HPDE6-E6E7 (cell line): Measurements from ENCODE around the gene C11orf91.
"Not testable (repeated sequence)": the region's sequence is repeated elsewhere in the genome, so short reads cannot be mapped to it uniquely, and the experiment has no call there.

ENCODE experiments used
- DNase-seq: peaks from one replicate; pipeline ENCODE4 v3.0.0; 2011; ENCODE audit warnings: missing footprints; ENCODE audit errors: extremely low spot score

Gene C11orf91

GRCh38 chr11:33696931-33697638 lies 3.5 kb downstream of the C11orf91 start:
- no peak for DNase-seq

- no peak for DNase-seq
Observed at GRCh38 chr11:33696411-33696810, 4.2 kb downstream of the C11orf91 start.

- no peak for DNase-seq
Observed at GRCh38 chr11:33695051-33695566, 5.5 kb downstream of the C11orf91 start.

- no peak for DNase-seq
Observed at GRCh38 chr11:33694346-33695050, 6.1 kb downstream of the C11orf91 start.

GRCh38 chr11:33692541-33692940 lies 8.1 kb downstream of the C11orf91 start:
- DNase-seq, result no peak

- DNase-seq, result no peak
Observed at GRCh38 chr11:33692013-33692504, 8.6 kb downstream of the C11orf91 start.

DNA sequence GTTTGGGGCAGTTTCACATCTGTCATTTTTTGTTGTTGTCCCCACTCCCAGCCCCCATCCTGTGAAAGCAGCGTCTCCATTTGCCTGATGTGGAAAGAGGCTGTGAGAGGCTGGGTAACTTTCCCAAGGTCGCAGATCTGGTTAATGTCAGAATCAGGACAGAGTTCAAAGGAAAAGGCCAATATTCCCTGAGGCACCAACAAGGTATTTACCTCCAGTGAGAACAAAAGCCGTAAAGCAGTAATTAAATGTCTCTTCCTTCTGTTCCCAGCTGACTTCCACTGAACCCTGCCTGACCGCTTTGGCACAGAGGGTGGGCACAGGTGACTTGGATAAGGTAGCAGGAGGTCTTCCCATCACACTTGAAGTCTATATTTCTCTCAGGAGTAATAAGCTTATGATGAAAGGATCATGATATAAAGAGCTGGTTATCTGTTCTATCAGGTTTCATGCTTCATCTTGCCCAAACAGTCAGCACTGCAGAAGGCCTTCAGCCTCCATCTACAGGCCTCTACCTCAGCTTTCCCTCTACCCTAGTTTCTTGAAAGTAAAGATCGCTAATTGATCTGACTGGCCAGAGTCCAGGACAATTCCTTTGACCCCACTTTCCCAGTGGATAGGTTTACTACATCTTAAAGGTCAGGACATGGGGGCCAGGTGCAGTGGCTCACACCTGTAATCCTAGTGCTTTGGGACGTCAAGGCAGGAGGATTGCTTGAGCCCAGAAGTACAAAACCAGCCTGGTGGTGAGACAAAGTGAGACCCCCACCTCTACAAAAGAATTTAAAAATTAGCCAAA lies 9.4 kb downstream of the C11orf91 start:
- no peak for DNase-seq

DNA sequence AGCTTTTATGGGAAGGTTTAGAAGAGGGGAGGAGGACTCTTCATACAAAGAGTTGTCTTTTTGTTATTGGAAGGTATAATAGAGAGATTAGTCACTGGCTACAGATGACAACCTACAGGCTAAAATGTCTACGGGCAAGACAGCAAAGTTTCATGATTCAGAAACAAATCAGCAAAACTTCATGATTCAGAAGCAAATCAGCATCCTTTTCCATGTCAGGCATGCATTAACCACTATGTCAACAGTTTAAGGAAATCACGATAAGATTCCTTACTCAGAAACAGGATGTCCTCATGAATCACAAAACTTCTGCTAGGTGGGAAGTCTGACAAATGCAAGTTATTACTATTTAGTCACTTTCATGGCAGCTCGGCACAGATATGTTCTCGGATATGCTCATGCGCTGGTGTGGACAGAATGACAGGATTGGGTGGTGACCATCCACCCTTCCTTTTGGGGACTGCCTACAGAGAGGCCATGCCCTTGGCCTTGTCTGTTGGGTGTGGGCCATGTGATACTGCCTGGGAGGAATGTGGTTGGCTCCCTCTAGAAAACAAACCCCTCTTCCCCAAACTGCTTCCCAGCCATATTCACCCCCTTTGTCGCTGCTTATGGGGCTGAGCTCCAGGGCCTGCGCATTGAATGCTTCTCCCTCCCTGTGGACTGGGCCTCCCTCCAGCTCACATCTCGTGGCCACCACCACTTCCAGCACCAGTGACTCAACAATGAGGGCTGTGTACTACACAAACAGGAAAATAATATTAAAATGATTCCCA lies 10.1 kb downstream of the C11orf91 start:
- no peak for DNase-seq

- no peak for DNase-seq
Observed at GRCh38 chr11:33689501-33689900, 11.1 kb downstream of the C11orf91 start.

- DNase-seq, result no peak
Observed at GRCh38 chr11:33689085-33689484, 11.5 kb downstream of the C11orf91 start.

GRCh38 chr11:33687733-33688479 lies 12.7 kb downstream of the C11orf91 start:
- DNase-seq, result no peak

DNA sequence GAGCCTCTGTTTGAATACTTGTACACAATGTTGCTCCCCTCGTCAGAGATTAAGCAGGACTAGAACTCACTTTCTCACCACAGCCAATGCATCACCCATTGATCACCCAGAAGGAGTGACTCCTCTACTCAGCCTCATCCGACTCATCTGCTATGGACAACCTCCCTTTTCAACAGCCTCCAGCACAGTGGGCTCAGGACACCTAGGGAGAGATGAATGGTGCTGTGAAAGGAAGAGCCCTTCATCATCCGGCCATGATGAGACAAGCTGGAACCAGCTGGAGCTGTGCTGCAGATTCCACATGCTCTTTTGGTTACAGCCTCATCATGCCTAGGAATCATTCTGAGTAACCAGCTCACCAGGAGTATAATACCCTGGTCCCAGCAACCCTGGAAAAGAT lies 15.5 kb downstream of the C11orf91 start:
- DNase-seq, result no peak

DNA sequence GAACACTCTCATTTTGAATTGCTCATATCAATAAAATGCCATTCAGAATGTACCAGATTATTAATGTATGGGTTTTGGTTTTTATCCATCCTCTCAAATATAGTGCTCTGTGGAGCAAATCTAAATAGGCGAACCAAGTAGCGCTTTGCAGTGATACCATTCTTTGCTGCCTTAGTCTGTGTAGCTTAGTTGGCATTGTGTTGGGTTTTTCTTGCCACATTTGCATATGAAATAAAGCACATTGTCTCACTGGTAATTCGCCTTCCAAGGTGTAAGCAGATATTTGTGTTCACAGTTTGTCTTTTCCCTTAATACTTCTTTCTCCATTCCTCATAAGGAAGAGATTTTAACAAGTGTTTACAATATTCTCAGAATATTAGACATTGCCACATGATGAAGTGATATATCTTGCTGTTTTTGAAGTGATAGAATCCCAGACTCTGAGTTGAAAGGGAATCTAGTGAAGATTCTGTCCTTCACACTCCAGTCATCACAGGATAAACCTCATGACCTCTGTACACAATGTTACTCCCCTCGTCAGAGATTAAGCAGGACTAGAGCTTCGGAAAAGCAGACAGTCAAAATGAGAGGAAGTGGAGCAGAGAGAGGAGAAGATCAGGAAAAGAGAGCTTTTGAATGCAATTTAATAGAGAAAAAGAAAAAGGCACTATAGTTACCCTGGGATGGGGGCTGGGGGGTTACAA lies 16.5 kb downstream of the C11orf91 start:
- DNase-seq, result no peak

DNA sequence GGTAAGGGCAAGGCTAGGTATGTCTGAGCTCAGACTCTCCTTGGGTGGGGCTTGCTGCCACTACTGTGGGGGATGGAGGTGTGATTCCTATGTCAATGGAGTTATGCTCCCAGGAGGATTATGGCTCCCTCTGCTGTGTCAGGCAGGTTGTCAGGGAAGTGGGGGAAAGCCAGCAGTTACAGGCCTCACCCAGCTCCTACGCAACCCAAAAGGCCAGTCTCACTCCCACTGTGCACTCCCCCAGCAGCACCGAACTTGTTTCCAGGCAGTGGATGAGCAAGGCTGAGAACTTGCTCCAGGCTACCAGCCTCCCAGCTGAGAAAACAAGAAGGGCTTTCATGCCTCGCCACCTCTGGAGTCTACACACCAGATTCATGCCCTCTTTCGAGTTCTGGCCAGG lies 18.2 kb downstream of the C11orf91 start:
- no peak for DNase-seq

DNA sequence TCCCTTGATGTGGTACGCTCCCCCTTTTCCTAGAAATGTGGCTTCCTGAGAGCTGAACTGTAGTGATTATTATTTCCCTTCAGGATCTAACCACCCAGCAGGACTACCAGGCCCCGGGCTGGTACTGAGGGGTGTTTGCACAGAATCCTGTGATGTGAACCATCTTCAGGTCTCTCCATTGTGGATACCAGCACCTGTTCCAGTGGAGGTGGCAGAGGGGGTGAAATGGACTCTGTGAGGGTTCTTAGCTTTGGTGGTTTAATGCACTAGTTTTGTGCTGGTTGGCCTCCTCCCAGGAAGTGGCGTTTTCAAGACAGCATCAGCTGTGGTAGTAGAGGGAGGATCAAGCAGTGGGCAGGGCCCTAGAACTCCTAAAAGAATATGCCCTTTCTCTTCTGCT lies 18.6 kb downstream of the C11orf91 start:
- DNase-seq, result no peak

DNA sequence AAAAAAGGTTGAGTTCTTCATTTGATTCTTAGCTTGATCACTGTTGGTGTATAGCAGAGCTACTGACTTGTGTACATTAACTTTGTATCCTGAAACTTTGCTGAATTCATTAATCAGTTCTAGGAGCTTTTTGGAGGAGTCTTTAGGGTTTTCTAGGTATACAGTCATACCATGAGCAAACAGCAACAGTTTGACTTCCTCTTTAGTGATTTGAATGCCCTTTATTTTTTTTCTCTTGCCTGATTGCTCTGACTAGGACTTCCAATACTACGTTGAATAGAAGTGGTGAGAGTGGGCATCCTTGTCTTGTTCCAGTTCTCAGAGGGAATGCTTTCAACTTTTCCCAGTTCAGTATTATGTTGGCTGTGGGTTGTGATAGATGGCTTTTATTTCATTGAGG lies 22.0 kb downstream of the C11orf91 start:
- DNase-seq, result not testable (repeated sequence)

- no peak for DNase-seq
Observed at GRCh38 chr11:33674035-33674814, 26.4 kb downstream of the C11orf91 start.

- no peak for DNase-seq
Observed at GRCh38 chr11:33672273-33672672, 28.4 kb downstream of the C11orf91 start.
